ENCODE results near the gene PDCD6IP.
A peak's percentile ranks its signal among the peaks of the same experiment; 100 is the strongest.
"Not testable (repeated sequence)": the region's sequence is repeated elsewhere in the genome, so short reads cannot be mapped to it uniquely, and the experiment has no call there.

Gene PDCD6IP

DNA sequence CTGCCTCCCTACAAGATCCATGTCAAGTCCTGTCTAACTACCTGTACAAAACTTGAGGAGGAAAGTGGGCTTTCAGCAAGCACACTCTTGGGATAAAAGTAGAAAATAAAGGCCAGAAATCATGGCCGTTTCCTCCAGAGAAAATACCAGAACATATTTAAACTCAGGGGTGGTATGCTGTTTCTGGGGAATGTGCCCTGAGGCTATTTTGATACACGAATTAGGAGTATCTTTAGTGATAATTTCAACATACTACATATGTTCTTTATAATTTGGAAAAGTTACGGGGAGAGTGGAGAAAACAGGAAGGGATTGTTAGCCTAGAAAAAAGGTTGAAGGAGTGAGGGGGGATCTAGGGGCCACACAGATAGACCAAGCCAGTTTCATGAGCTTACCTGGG, 18.7 kb upstream of the PDCD6IP start:
- Histone ChIP-seq H4K5ac (ENCODE audit: low read length) (no peak overlapping the region), H2BK120ac (ENCODE audit: low read depth, low read length) (no peak overlapping the region), H3K36me3 (ENCODE audit: control insufficient read depth, insufficient read depth, low read length) (no peaks in the 10 kb centered on the region)

DNA sequence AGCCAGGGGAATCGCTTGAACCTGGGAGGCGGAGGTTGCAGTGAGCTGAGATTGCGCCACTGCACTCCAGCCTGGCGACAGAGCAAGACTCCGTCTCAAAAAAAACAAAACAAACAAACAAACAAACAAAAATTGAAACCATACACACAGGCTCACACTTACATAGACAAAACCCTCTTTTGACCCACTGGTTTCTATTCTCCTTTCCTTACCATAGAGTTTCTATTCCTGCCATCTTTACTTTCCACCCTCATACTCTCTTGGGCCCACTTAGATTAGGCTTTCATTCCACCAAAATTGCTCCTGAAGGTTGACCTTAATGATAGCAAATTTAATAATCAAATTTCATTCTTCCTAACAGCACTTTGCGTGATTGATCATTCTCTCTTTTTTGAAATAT, 17.0 kb upstream of the PDCD6IP start:
- WGBS (ENCODE audit: extremely low coverage, insufficient coverage, low lambda C conversion rate): no CpG with 5 or more reads among the region's 6 CpGs
- H3K4me3 ChIP-seq (ENCODE audit: low read length): not testable (repeated sequence)

More for the DNA sequence above, 18.7 kb upstream of the PDCD6IP start:
- no peaks in the 10 kb centered on the region for H3K27me3 ChIP-seq (ENCODE audit: insufficient read depth, low read length, poor library complexity)
- DNase-seq: no peak
- H3K56ac ChIP-seq (ENCODE audit: low read length): no peak overlapping the region
- WGBS (ENCODE audit: extremely low coverage, insufficient coverage, low lambda C conversion rate): no CpG with 5 or more reads among the region's 3 CpGs
- no peak overlapping the region for H3K9ac ChIP-seq (ENCODE audit: low read length)
- no peak overlapping the region for H2BK15ac ChIP-seq (replicated peaks; ENCODE audit: low read depth)
- H3K79me1 ChIP-seq (ENCODE audit: low read length): no peaks in the 10 kb centered on the region
- H4K8ac ChIP-seq (ENCODE audit: low read depth, low read length): no peak overlapping the region
- H3K18ac ChIP-seq (ENCODE audit: low read length): no peak overlapping the region
- H2BK5ac ChIP-seq (ENCODE audit: low read length): no peak overlapping the region
- H2AK5ac ChIP-seq (ENCODE audit: low read length): no peak overlapping the region
- H3K4me1 ChIP-seq (ENCODE audit: control insufficient read depth, low read depth, low read length): no peaks in the 10 kb centered on the region
- H3K4me3 ChIP-seq (ENCODE audit: low read length): no peak overlapping the region
- H3K4me2 ChIP-seq (ENCODE audit: low read length): no peak overlapping the region
- H3K27ac ChIP-seq (ENCODE audit: low read depth, low read length): no peak overlapping the region
- H3K4ac ChIP-seq (ENCODE audit: low read depth, low read length): no peak overlapping the region
- no peak overlapping the region for H3K23ac ChIP-seq (ENCODE audit: low read length)
- no peaks in the 10 kb centered on the region for H3K79me2 ChIP-seq (ENCODE audit: control insufficient read depth, insufficient read depth, low read length)

GRCh38 chr3:33786565-33787327, 11.7 kb upstream of the PDCD6IP start:
- no peak overlapping the region for H2BK5ac ChIP-seq (ENCODE audit: low read length)
- peak overlapping the region; percentile 17 for H3K9ac ChIP-seq (ENCODE audit: low read length)
- no peaks in the 10 kb centered on the region for H3K79me2 ChIP-seq (ENCODE audit: control insufficient read depth, insufficient read depth, low read length)
- no peaks in the 10 kb centered on the region for H3K4me1 ChIP-seq (ENCODE audit: control insufficient read depth, low read depth, low read length)
- DNase-seq: peak; percentile 62
- H3K23ac ChIP-seq (ENCODE audit: low read length): no peak overlapping the region
- no peak overlapping the region for H4K8ac ChIP-seq (ENCODE audit: low read depth, low read length)
- H3K36me3 ChIP-seq (ENCODE audit: control insufficient read depth, insufficient read depth, low read length): no peaks in the 10 kb centered on the region
- no peak overlapping the region for H4K5ac ChIP-seq (ENCODE audit: low read length)
- peak overlapping the region; percentile 34 for H3K56ac ChIP-seq (ENCODE audit: low read length)
- no CpG with 5 or more reads among the region's 7 CpGs for WGBS (ENCODE audit: extremely low coverage, insufficient coverage, low lambda C conversion rate)
- H2BK120ac ChIP-seq (ENCODE audit: low read depth, low read length): no peak overlapping the region
- no peaks in the 10 kb centered on the region for H3K27me3 ChIP-seq (ENCODE audit: insufficient read depth, low read length, poor library complexity)
- H3K18ac ChIP-seq (ENCODE audit: low read length): no peak overlapping the region
- H3K4ac ChIP-seq (ENCODE audit: low read depth, low read length): no peak overlapping the region
- H2BK15ac ChIP-seq (replicated peaks; ENCODE audit: low read depth): no peak overlapping the region
- H3K4me2 ChIP-seq (ENCODE audit: low read length): no peak overlapping the region
- H3K79me1 ChIP-seq (ENCODE audit: low read length): no peaks in the 10 kb centered on the region
- no peak overlapping the region for H3K4me3 ChIP-seq (ENCODE audit: low read length)
- no peak overlapping the region for H3K27ac ChIP-seq (ENCODE audit: low read depth, low read length)
- no peak overlapping the region for H2AK5ac ChIP-seq (ENCODE audit: low read length)

More for the DNA sequence above, 17.0 kb upstream of the PDCD6IP start:
- not testable (repeated sequence) for H2AK5ac ChIP-seq (ENCODE audit: low read length); H4K8ac ChIP-seq (ENCODE audit: low read depth, low read length); H3K4ac ChIP-seq (ENCODE audit: low read depth, low read length); H3K23ac ChIP-seq (ENCODE audit: low read length); DNase-seq; H3K36me3 ChIP-seq (ENCODE audit: control insufficient read depth, insufficient read depth, low read length); H2BK5ac ChIP-seq (ENCODE audit: low read length); H2BK15ac ChIP-seq (replicated peaks; ENCODE audit: low read depth); H3K56ac ChIP-seq (ENCODE audit: low read length); H4K5ac ChIP-seq (ENCODE audit: low read length); H3K9ac ChIP-seq (ENCODE audit: low read length); H3K4me2 ChIP-seq (ENCODE audit: low read length); H3K27me3 ChIP-seq (ENCODE audit: insufficient read depth, low read length, poor library complexity); H3K79me1 ChIP-seq (ENCODE audit: low read length); H3K27ac ChIP-seq (ENCODE audit: low read depth, low read length); H3K79me2 ChIP-seq (ENCODE audit: control insufficient read depth, insufficient read depth, low read length); H3K18ac ChIP-seq (ENCODE audit: low read length); H2BK120ac ChIP-seq (ENCODE audit: low read depth, low read length); H3K4me1 ChIP-seq (ENCODE audit: control insufficient read depth, low read depth, low read length)

DNA sequence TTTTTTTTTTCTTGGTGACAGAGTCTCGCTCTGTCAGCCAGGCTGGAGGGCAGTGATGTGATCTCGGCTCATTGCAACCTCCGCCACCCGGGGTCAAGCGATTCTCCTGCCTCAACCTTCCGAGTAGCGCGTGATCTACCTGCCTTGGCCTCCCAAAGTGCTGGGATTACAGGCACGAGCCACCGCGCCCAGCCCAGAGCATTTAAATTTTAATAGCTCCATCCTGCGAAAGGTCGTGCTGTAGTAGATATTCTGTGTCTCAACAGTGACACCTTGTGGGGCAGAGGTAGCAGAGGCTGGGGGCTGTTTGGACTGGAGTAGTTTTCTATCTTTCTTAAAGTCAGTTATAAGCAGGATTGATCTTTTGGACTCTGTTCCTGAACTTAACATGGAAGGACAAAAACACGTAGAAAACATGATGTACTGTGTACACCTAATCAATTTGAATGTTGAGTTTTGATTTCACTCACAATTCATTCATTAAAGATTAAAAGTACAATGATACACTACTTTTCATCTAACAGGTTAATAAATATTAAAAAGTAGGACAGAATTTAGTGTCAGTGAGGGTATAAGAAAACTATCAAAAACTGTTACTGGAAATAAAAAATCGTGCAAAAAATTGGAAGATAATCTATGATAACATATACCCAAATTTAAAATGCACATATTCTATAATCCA, 11.0 kb upstream of the PDCD6IP start:
- peak overlapping the region; percentile 17 for H3K9ac ChIP-seq (ENCODE audit: low read length)
- no peak overlapping the region for H2BK15ac ChIP-seq (replicated peaks; ENCODE audit: low read depth)
- H2AK5ac ChIP-seq (ENCODE audit: low read length): no peak overlapping the region
- H4K8ac ChIP-seq (ENCODE audit: low read depth, low read length): no peak overlapping the region
- H3K4ac ChIP-seq (ENCODE audit: low read depth, low read length): no peak overlapping the region
- no peak overlapping the region for H3K18ac ChIP-seq (ENCODE audit: low read length)
- no peak overlapping the region for H4K5ac ChIP-seq (ENCODE audit: low read length)
- no peak overlapping the region for H3K27ac ChIP-seq (ENCODE audit: low read depth, low read length)
- no peaks in the 10 kb centered on the region for H3K36me3 ChIP-seq (ENCODE audit: control insufficient read depth, insufficient read depth, low read length)
- no peaks in the 10 kb centered on the region for H3K79me1 ChIP-seq (ENCODE audit: low read length)
- H3K56ac ChIP-seq (ENCODE audit: low read length): peak overlapping the region; percentile 34
- H3K4me1 ChIP-seq (ENCODE audit: control insufficient read depth, low read depth, low read length): no peaks in the 10 kb centered on the region
- no peaks in the 10 kb centered on the region for H3K79me2 ChIP-seq (ENCODE audit: control insufficient read depth, insufficient read depth, low read length)
- no peak overlapping the region for H3K23ac ChIP-seq (ENCODE audit: low read length)
- no CpG with 5 or more reads among the region's 15 CpGs for WGBS (ENCODE audit: extremely low coverage, insufficient coverage, low lambda C conversion rate)
- H2BK5ac ChIP-seq (ENCODE audit: low read length): no peak overlapping the region
- no peaks in the 10 kb centered on the region for H3K27me3 ChIP-seq (ENCODE audit: insufficient read depth, low read length, poor library complexity)
- no peak overlapping the region for H3K4me3 ChIP-seq (ENCODE audit: low read length)
- no peak overlapping the region for H3K4me2 ChIP-seq (ENCODE audit: low read length)
- DNase-seq: peak; percentile 87
- no peak overlapping the region for H2BK120ac ChIP-seq (ENCODE audit: low read depth, low read length)

DNA sequence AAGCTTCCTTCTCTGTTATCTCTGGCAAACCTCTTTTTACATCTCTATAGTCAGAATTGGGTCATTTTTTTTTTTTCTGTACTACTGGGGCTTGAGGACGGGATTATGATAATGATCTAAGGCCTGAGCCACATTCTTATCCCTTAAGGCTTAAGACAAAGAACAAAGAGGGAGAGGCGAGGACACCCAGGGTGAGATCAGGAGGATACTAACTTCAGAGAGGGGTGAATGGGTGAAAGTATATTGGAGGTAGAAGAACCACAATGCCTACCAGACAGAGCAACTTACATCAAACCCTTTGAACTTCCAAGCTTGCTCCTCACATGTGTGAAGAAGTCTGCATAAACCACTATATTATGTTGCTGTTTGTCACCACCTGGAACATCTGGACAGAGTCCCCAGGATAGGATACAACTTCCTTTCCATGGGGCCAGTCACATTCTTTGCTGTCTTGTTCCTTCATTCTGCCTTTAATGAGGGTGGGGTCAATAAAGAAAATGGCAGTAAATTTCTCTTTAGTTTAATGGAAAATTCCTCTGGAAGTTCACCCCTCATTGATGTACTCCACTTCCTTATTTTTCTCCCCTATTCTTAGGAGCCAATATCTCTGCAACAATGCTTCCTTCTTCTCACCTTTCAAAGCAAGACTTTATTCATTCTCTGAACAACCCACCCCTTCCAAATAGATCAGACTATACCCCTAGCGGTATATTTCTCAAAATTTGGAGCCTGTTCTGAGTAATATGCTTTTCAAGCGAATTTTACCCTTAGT, 9.1 kb upstream of the PDCD6IP start:
- Histone ChIP-seq H3K4ac (ENCODE audit: low read depth, low read length) (no peak overlapping the region), H3K79me2 (ENCODE audit: control insufficient read depth, insufficient read depth, low read length) (no peaks in the 10 kb centered on the region), H3K27me3 (ENCODE audit: insufficient read depth, low read length, poor library complexity) (no peaks in the 10 kb centered on the region), H3K23ac (ENCODE audit: low read length) (no peak overlapping the region), H3K4me1 (ENCODE audit: control insufficient read depth, low read depth, low read length) (no peaks in the 10 kb centered on the region), H3K4me3 (ENCODE audit: low read length) (no peak overlapping the region), H3K79me1 (ENCODE audit: low read length) (no peaks in the 10 kb centered on the region), H4K5ac (ENCODE audit: low read length) (no peak overlapping the region), H2BK120ac (ENCODE audit: low read depth, low read length) (no peak overlapping the region), H2BK15ac (replicated peaks; ENCODE audit: low read depth) (no peak overlapping the region), H2AK5ac (ENCODE audit: low read length) (no peak overlapping the region), H3K18ac (ENCODE audit: low read length) (no peak overlapping the region), H3K9ac (ENCODE audit: low read length) (no peak overlapping the region), H3K27ac (ENCODE audit: low read depth, low read length) (no peak overlapping the region), H3K36me3 (ENCODE audit: control insufficient read depth, insufficient read depth, low read length) (no peaks in the 10 kb centered on the region), H3K4me2 (ENCODE audit: low read length) (no peak overlapping the region), H2BK5ac (ENCODE audit: low read length) (no peak overlapping the region), H3K56ac (ENCODE audit: low read length) (no peak overlapping the region), H4K8ac (ENCODE audit: low read depth, low read length) (no peak overlapping the region)
- WGBS (ENCODE audit: extremely low coverage, insufficient coverage, low lambda C conversion rate): no CpG with 5 or more reads among the region's 4 CpGs
- peak; percentile 63 for DNase-seq

Data from mesendoderm (in vitro differentiated cells).